Measurements from ENCODE around the gene SDK1.

DNA sequence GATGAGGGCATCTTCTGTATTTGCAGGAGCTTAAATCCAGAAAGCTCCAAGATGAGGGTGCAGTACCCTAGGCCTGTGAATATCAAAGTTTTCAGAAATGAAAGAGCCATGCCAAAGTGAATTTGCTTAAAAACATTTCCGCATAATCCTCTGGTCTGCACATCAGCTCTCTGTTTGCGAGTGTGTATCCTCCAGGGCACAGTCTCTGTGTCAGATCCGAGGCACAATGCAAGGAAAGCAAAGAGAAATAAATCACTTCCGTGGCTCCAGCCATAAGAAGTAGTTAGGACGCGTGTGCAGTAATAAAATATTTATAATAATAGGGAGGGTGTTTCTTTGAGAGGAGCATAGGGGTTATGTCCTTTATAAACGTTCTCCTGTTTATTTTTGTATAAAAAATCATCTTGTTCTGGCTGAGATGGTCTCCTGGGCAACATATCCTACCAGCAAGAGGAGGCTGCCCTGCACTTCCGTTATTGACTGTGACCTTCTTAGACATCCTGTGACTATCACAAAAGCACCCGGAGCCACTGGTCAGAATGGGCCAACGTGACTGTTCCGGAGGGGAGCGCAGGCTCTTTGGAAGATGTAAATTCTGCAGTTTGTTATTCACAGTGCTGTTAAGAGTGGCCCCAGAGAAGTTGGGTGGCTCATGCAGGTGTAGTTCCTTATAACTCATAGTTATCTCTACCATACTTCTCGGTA lies 713.4 kb downstream of the SDK1 start:
- no peak for TF ChIP-seq CTCF (IDR thresholded peaks at IDR 0.05)
- no peak for TF ChIP-seq POLR2A (IDR thresholded peaks at IDR 0.05)
